ENCODE results near the gene MRPL4.
A peak's percentile ranks its signal among the peaks of the same experiment; 100 is the strongest.

Gene MRPL4

GRCh38 chr19:10224337-10224736 lies 27.7 kb upstream of the MRPL4 start:
- TF ChIP-seq, protein P1, sequence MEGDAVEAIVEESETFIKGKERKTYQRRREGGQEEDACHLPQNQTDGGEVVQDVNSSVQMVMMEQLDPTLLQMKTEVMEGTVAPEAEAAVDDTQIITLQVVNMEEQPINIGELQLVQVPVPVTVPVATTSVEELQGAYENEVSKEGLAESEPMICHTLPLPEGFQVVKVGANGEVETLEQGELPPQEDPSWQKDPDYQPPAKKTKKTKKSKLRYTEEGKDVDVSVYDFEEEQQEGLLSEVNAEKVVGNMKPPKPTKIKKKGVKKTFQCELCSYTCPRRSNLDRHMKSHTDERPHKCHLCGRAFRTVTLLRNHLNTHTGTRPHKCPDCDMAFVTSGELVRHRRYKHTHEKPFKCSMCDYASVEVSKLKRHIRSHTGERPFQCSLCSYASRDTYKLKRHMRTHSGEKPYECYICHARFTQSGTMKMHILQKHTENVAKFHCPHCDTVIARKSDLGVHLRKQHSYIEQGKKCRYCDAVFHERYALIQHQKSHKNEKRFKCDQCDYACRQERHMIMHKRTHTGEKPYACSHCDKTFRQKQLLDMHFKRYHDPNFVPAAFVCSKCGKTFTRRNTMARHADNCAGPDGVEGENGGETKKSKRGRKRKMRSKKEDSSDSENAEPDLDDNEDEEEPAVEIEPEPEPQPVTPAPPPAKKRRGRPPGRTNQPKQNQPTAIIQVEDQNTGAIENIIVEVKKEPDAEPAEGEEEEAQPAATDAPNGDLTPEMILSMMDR (IDR thresholded peaks at IDR 0.05; ENCODE audit: low read depth, low read length), result no peak
- H3K4me3 ChIP-seq (ENCODE audit: low read depth, low read length), result no peak overlapping the region

- H3K4me3 ChIP-seq (ENCODE audit: low read depth, low read length), result no peak overlapping the region
- TF ChIP-seq, protein P1 (IDR thresholded peaks at IDR 0.05; ENCODE audit: low read depth, low read length), result no peak
Observed at GRCh38 chr19:10226021-10226375, 26.0 kb upstream of the MRPL4 start.

DNA sequence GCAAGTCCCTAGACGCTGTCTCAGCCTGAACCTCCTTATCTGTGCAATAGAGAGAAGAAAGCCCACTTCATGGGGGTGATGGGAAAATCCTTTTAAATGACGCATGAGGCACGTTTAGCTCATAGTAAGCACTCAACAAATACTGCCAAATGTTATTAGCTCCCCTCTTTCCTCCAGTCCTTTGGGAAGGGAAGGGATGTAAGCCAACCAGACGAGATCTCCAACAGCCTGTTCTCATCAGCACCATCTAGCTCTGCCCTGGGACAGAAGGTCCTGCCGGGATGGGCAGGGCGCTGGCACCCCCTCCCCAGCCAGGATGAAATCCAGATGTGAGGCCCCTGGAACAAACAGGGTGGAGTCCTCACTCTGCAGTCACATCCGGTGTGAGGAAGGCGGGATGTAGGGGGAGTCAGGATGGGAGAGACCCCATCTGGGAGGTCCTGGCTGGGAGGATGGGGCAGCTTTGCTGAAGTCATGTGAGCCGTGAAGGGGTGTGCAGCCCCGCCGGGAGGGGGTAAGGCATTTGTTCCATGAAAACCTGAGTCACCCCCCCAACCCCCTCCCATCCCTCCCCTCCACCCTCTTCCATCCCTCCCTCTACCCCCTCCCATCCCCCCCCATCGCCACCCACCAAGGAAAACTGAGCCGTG lies 25.5 kb upstream of the MRPL4 start:
- TF ChIP-seq, protein P1 (IDR thresholded peaks at IDR 0.05; ENCODE audit: low read depth, low read length), result no peak
- H3K4me3 ChIP-seq (ENCODE audit: low read depth, low read length), result peak overlapping the region; percentile 43

DNA sequence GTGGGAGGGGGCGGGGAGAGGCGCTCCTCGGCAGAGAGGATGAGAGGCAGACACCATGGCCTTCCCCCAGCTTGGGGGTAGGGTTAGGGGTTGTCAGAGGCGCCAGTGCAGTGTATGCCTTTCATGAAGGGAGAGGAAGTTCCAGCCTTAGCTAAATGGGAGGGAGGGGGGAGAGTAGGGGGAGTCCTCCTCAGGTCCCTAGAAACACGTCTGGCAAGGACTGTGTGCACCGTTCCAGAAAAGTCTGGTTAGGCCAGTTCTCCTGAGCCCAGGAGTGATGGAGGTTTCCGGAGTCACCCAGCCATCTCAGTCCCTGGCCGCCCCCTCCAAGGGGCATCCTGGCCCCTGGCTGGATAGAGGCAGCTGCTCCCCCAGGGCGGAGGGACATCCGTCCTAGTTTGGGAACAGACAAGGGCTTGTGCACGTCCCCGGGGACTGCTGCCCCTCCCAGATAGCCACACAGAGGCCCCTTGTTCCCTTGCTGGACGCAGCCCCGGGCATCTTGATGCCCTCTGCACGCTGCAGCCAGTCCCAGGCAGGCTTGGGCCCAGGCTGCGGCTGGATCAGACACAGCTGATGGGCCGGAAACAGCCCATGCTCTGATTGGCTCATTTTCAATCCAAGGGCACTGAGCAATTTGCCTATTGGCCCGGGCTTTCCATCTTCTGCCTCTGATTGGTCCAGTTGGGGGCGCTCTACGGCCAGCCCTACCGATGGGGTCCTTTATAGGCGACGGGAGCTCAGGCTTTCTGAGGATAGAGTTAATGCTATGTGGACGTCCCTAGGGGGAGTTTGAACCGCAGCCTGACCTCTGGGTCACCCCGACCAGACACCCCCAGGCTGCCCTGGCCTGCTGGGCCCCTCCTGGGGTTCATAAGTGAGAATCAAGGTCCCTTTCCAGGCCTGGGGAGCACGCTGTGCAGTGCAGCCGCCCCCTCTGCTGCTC lies 24.7 kb upstream of the MRPL4 start:
- TF ChIP-seq, protein P1 (IDR thresholded peaks at IDR 0.05; ENCODE audit: low read depth, low read length), result peak; percentile 11; the same call in 1 of the 2 replicates
- peak overlapping the region; percentile 43 for H3K4me3 ChIP-seq (ENCODE audit: low read depth, low read length)

DNA sequence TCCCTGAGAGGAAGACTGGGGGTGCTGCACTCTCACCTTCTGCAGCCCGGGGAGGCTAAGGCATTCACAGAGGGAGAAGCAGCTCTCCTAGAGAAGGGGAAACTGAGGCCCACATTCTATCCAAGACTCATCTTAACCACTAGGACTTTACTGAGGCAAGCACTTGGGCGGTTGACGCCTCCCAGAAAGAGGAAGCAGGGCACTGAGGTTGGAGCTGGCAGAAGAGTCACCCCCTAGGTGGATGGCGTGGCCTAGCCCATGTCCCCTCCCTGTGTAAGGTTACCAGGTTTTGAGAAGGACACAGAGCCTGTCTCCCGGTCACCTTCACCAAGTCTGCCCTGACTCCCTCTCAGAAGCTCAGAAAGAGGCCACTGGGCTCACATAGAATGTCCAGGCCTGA lies 23.6 kb upstream of the MRPL4 start:
- H3K4me3 ChIP-seq (ENCODE audit: low read depth, low read length), result no peak overlapping the region
- TF ChIP-seq, protein P1 (IDR thresholded peaks at IDR 0.05; ENCODE audit: low read depth, low read length), result no peak

GRCh38 chr19:10228920-10229319 lies 23.1 kb upstream of the MRPL4 start:
- TF ChIP-seq, protein P1 (IDR thresholded peaks at IDR 0.05; ENCODE audit: low read depth, low read length), result 0 out of 2 replicates have a peak, but pooled peaks have one; percentile 27
- H3K4me3 ChIP-seq (ENCODE audit: low read depth, low read length), result no peak overlapping the region
